Fibroblast of lung (primary cell): ENCODE data around the gene CD6.

Source experiments
- EZH2 ChIP-seq: IDR thresholded peaks from 2 replicates; pipeline ENCODE4 v1.5.1; 2012; ENCODE audit warnings: low read length, control low read depth, mild to moderate bottlenecking; ENCODE audit errors: missing control alignments
- TF ChIP-seq, protein P1 (sequence below), 2 donors: IDR thresholded peaks in 1 of 2; conservative IDR thresholded peaks in 1 of 2; 1 replicate in 1 of 2; 2 replicates in 1 of 2; pipeline ENCODE4 v1.5.1; 2011 to 2012; ENCODE audit warnings: low read length in 2 of 2, control low read depth in 1 of 2, inconsistent platforms in 1 of 2, low read depth in 1 of 2, mild to moderate bottlenecking in 1 of 2

GRCh38 chr11:60994541-60995080 lies 23.1 kb downstream of the CD6 start:
- TF ChIP-seq, protein P1, sequence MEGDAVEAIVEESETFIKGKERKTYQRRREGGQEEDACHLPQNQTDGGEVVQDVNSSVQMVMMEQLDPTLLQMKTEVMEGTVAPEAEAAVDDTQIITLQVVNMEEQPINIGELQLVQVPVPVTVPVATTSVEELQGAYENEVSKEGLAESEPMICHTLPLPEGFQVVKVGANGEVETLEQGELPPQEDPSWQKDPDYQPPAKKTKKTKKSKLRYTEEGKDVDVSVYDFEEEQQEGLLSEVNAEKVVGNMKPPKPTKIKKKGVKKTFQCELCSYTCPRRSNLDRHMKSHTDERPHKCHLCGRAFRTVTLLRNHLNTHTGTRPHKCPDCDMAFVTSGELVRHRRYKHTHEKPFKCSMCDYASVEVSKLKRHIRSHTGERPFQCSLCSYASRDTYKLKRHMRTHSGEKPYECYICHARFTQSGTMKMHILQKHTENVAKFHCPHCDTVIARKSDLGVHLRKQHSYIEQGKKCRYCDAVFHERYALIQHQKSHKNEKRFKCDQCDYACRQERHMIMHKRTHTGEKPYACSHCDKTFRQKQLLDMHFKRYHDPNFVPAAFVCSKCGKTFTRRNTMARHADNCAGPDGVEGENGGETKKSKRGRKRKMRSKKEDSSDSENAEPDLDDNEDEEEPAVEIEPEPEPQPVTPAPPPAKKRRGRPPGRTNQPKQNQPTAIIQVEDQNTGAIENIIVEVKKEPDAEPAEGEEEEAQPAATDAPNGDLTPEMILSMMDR (conservative IDR thresholded peaks at IDR 0.05 in 1 of 2, IDR thresholded peaks at IDR 0.05 in 1 of 2; ENCODE audit: low read depth in 1 of 2, low read length in 2 of 2) = no peak
- TF ChIP-seq EZH2 = no peak
